HG02588 (cell line): Measurements from ENCODE around the gene ERICH4.
"Not testable (repeated sequence)": the region's sequence is repeated elsewhere in the genome, so short reads cannot be mapped to it uniquely, and the experiment has no call there.

ENCODE experiments used
- ATAC-seq: cut with Tn5 transposase; IDR thresholded peaks from one replicate; pipeline ENCODE4 v1.9.1; 2021; ENCODE audit warnings: mild to moderate bottlenecking, moderate library complexity; ENCODE audit not compliant: unreplicated experiment

Gene ERICH4

GRCh38 chr19:41476583-41476982 lies 33.6 kb downstream of the ERICH4 start:
- no peak for ATAC-seq

- no peak for ATAC-seq
These were observed 35.2 kb downstream of the ERICH4 start for GRCh38 chr19:41478171-41478570.

DNA sequence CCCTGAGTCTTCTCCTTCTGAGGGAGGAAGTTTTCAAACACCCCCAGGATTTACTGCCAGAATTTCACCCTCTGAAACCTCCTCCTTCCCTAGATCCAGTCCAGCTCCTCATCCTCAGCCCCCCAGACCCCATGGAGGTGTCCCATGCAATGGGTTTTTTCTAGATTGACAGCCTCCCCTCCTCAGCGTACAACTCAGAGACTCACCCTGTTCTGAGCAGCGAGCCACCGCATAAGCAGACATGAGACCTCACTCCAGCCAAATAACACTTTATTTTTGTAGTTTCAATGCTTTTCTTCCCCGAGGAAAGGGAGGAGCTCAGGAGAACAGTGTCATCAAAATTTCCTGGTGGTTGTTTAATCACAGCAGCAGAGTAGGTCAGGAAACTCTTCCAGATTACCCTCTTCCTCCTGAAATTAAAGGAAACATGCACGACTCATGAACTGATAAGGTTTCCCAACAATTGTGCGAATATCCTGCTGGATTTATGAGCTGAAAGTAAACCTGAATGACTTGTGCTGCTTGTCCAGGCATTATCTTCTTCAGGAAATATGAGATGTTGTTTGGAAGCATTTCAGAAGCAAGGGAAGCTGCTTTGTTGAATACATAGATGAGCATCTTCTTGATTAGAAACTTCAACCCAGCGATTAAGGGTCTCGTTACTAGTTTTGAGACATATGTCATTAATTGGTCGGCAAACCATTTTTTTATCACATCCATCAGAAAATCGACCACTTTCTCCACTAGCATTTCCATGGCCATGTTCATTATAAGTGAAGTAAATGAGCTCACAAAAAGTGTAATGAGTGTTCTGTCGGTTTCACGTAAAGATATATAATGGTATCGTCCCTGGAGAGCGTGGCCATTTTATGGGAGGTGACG lies 36.2 kb downstream of the ERICH4 start:
- no peak for ATAC-seq

DNA sequence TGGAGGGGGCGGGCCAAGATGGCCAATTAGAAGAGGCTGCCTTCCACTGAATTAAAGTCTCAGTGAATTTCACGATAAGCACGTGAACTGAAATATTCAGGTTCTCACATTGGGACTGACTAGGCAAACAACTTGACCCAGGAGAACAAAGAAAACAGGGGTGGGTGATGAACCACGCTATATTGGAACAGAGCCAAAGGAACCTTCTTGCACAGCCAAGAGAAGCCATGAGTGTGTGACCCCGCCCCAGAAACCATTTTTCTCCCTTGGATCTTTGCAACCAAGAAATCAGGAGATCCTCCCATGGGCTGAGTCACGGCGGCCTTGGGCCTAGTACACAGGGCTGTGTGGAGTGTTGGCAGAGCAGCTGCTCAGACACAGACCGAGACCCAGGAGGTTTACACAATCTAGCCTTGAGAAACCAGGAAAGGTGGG lies 36.8 kb downstream of the ERICH4 start:
- no peak for ATAC-seq

DNA sequence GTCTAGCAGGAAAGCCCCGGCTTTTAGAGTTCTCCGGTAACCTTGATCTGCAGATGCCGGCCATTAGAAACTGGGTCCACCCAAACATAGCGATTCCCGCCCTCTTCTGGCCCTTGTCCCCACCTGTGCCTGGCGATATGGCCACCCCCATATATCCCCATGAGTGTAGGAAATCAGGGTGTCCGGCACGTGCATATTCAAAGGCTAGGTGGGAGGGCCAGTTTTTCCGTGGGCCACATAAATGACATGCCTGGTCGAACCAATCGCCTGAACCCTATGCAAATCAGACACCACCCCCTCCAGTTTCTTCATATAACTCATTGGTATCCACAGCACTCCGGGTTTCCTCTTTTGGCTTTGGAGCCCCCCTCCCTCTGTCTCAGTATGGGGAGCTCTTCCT lies 37.4 kb downstream of the ERICH4 start:
- no peak for ATAC-seq

- ATAC-seq, result no peak
These were observed 41.9 kb downstream of the ERICH4 start for GRCh38 chr19:41484822-41485221.

DNA sequence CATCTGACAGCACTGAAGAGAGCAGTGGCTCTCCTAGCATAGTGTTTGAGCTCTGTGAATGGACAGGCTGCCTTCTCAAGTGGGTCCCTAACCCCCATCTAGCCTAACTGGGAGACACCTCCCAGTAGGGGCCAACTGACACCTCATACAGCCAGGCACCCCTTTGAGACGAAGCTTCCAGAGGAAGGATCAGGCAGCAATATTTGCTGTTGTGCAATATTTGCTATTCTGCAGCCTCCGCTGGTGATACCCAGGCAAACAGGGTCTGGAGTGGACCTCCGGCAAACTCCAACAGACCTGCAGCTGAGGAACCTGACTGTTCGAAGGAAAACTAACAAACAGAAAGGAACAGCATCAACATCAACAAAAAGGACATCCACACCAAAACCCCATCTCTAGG lies 44.0 kb downstream of the ERICH4 start:
- ATAC-seq, result not testable (repeated sequence)

- no peak for ATAC-seq
These were observed 49.9 kb downstream of the ERICH4 start for GRCh38 chr19:41492843-41493242.
